HEK293 (cell line): ENCODE measurements around the gene HOXB9.

ENCODE experiments used
- BCL11A ChIP-seq: fragments of 450-650 bp; formaldehyde crosslinking; IDR thresholded peaks from 2 replicates; pipeline ENCODE4 v1.5.1; 2016; ENCODE audit warnings: low read depth, missing biosample characterization, missing genetic modification characterization
- GLI2 ChIP-seq: fragments of 450-650 bp; formaldehyde crosslinking; IDR thresholded peaks from 2 replicates; pipeline ENCODE4; 2017; ENCODE audit warnings: missing biosample characterization, missing genetic modification characterization, low read depth, borderline replicate concordance
- KLF7 ChIP-seq: fragments of 450-650 bp; formaldehyde crosslinking; IDR thresholded peaks from 2 replicates; pipeline ENCODE4 v1.5.1; 2016; ENCODE audit warnings: missing biosample characterization, missing genetic modification characterization, borderline replicate concordance
- RBAK ChIP-seq: fragments of 450-650 bp; formaldehyde crosslinking; IDR thresholded peaks from 2 replicates; pipeline ENCODE4 v1.5.1; 2016; ENCODE audit warnings: missing biosample characterization, missing genetic modification characterization
- SALL2 ChIP-seq: fragments of 450-650 bp; formaldehyde crosslinking; IDR thresholded peaks from 2 replicates; pipeline ENCODE4 v1.5.0; 2017; ENCODE audit warnings: missing biosample characterization, mild to moderate bottlenecking, missing genetic modification characterization, borderline replicate concordance
- SP2 ChIP-seq: fragments of 450-650 bp; formaldehyde crosslinking; IDR thresholded peaks from 2 replicates; pipeline ENCODE4 v1.5.1; 2016; ENCODE audit warnings: missing biosample characterization, missing genetic modification characterization
- TRIM28 ChIP-seq: IDR thresholded peaks from 2 replicates; pipeline ENCODE4 v1.6.1; 2011; ENCODE audit warnings: low read length, control low read depth, borderline replicate concordance
- ZNF223 ChIP-seq: fragments of 450-650 bp; formaldehyde crosslinking; IDR thresholded peaks from 2 replicates; pipeline ENCODE4 v1.5.1; 2016; ENCODE audit warnings: missing biosample characterization, missing genetic modification characterization
- ZNF239 ChIP-seq: fragments of 450-650 bp; formaldehyde crosslinking; IDR thresholded peaks from 2 replicates; pipeline ENCODE4 v1.5.1; 2016; ENCODE audit warnings: missing biosample characterization, missing genetic modification characterization
- ZNF341 ChIP-seq: fragments of 450-650 bp; formaldehyde crosslinking; IDR thresholded peaks from 2 replicates; pipeline ENCODE4; 2016; ENCODE audit warnings: low read depth, missing biosample characterization, missing genetic modification characterization
- ZNF354C ChIP-seq: fragments of 450-650 bp; formaldehyde crosslinking; IDR thresholded peaks from 2 replicates; pipeline ENCODE4 v1.5.1; 2016; ENCODE audit warnings: missing biosample characterization, missing genetic modification characterization, low read depth, borderline replicate concordance
- ZNF501 ChIP-seq: fragments of 450-650 bp; formaldehyde crosslinking; IDR thresholded peaks from 2 replicates; pipeline ENCODE4 v1.5.1; 2016; ENCODE audit warnings: missing biosample characterization, missing genetic modification characterization
- ZNF530 ChIP-seq: fragments of 450-650 bp; formaldehyde crosslinking; IDR thresholded peaks from 2 replicates; pipeline ENCODE4 v1.5.1; 2016; ENCODE audit warnings: low read depth, missing biosample characterization, missing genetic modification characterization
- ZNF555 ChIP-seq: fragments of 450-650 bp; formaldehyde crosslinking; conservative IDR thresholded peaks from 2 replicates; pipeline ENCODE4 v1.5.1; 2017; ENCODE audit warnings: missing biosample characterization, mild to moderate bottlenecking, missing genetic modification characterization, inconsistent platforms
- ZNF585B ChIP-seq: fragments of 450-650 bp; formaldehyde crosslinking; IDR thresholded peaks from 2 replicates; pipeline ENCODE4 v1.5.1; 2016; ENCODE audit warnings: missing biosample characterization, missing genetic modification characterization
- ZNF600 ChIP-seq: fragments of 450-650 bp; formaldehyde crosslinking; IDR thresholded peaks from 2 replicates; pipeline ENCODE4 v1.5.1; 2016; ENCODE audit warnings: missing biosample characterization, missing genetic modification characterization
- ZNF629 ChIP-seq: fragments of 450-650 bp; formaldehyde crosslinking; IDR thresholded peaks from 2 replicates; pipeline ENCODE4 v1.5.1; 2017; ENCODE audit warnings: missing biosample characterization, missing genetic modification characterization
- ZNF701 ChIP-seq: fragments of 450-650 bp; formaldehyde crosslinking; IDR thresholded peaks from 2 replicates; pipeline ENCODE4 v1.5.1; 2016; ENCODE audit warnings: missing biosample characterization, missing genetic modification characterization
- ZNF830 ChIP-seq: fragments of 450-650 bp; IDR thresholded peaks from 2 replicates; pipeline ENCODE4 v1.5.0; 2018; ENCODE audit warnings: missing biosample characterization, missing genetic modification characterization, low read depth, mild to moderate bottlenecking, moderate library complexity
- TF ChIP-seq, protein P1 (sequence below): fragments of 450-650 bp; formaldehyde crosslinking; conservative IDR thresholded peaks from 2 replicates; pipeline ENCODE4 v1.5.1; 2016; ENCODE audit warnings: low read depth, missing biosample characterization, missing genetic modification characterization
- TF ChIP-seq, protein P2 (sequence below): fragments of 450-650 bp; formaldehyde crosslinking; IDR thresholded peaks from 2 replicates; pipeline ENCODE4 v1.5.1; 2017; ENCODE audit warnings: missing biosample characterization, missing genetic modification characterization
- TF ChIP-seq, protein P3 (sequence below): fragments of 450-650 bp; formaldehyde crosslinking; IDR thresholded peaks from 2 replicates; pipeline ENCODE4 v1.5.1; 2017; ENCODE audit warnings: missing biosample characterization, missing genetic modification characterization
- TF ChIP-seq, protein P4 (sequence below): fragments of 450-650 bp; formaldehyde crosslinking; IDR thresholded peaks from 2 replicates; pipeline ENCODE4 v1.5.1; 2016; ENCODE audit warnings: missing biosample characterization, missing genetic modification characterization
- TF ChIP-seq, protein P5 (sequence below): fragments of 450-650 bp; formaldehyde crosslinking; IDR thresholded peaks from 2 replicates; pipeline ENCODE4 v1.5.1; 2016; ENCODE audit warnings: missing biosample characterization, missing genetic modification characterization
- TF ChIP-seq, protein P6 (sequence below): fragments of 450-650 bp; formaldehyde crosslinking; IDR thresholded peaks from 2 replicates; pipeline ENCODE4 v1.5.1; 2016; ENCODE audit warnings: missing biosample characterization, missing genetic modification characterization

HOXB9 gene

DNA sequence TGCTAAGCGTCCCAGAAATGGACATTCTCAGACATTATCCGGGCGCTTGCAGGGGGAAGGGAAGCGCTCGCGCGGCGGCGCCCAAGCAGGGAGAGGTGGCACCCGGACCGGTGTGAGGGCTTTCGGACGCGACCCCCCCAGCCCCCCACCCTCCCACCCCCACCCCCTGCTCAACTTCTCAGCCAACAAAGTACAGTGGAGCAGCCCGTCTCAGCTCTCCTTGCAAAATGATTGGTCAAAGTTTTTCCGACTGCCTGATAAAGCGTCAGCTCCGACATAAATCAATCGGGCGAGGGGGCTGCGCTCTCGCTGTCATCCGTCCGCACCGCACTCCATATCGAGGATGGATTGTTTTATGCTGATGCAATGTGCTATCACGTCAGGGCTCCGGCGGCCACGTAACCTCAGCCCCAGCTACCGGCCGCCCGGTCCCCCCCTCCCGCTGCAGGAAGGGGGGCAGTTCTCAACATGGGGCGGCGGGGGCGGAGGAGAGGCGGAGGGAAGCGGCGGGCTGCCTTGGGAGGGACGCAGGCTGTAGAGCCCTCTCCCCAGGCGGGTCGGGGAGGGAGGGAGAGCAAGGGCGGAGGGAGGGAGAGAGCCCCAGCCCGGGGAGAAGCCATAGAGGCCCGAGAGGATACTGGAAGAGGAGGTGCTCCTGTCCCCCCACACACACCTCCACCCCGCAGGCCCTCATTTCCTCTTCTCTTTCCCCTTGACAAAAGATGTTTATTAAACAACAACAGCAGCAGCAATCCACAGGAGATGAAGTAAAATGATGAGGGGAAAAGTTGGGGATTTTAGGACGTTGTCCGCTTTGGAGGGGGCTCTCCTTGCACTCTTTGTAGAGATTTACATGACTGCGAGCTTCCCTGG is at the start of gene HOXB9 (continued):
- TF ChIP-seq ZNF530 (tag by site-specific recombination) = no peak
- TF ChIP-seq, protein P1, sequence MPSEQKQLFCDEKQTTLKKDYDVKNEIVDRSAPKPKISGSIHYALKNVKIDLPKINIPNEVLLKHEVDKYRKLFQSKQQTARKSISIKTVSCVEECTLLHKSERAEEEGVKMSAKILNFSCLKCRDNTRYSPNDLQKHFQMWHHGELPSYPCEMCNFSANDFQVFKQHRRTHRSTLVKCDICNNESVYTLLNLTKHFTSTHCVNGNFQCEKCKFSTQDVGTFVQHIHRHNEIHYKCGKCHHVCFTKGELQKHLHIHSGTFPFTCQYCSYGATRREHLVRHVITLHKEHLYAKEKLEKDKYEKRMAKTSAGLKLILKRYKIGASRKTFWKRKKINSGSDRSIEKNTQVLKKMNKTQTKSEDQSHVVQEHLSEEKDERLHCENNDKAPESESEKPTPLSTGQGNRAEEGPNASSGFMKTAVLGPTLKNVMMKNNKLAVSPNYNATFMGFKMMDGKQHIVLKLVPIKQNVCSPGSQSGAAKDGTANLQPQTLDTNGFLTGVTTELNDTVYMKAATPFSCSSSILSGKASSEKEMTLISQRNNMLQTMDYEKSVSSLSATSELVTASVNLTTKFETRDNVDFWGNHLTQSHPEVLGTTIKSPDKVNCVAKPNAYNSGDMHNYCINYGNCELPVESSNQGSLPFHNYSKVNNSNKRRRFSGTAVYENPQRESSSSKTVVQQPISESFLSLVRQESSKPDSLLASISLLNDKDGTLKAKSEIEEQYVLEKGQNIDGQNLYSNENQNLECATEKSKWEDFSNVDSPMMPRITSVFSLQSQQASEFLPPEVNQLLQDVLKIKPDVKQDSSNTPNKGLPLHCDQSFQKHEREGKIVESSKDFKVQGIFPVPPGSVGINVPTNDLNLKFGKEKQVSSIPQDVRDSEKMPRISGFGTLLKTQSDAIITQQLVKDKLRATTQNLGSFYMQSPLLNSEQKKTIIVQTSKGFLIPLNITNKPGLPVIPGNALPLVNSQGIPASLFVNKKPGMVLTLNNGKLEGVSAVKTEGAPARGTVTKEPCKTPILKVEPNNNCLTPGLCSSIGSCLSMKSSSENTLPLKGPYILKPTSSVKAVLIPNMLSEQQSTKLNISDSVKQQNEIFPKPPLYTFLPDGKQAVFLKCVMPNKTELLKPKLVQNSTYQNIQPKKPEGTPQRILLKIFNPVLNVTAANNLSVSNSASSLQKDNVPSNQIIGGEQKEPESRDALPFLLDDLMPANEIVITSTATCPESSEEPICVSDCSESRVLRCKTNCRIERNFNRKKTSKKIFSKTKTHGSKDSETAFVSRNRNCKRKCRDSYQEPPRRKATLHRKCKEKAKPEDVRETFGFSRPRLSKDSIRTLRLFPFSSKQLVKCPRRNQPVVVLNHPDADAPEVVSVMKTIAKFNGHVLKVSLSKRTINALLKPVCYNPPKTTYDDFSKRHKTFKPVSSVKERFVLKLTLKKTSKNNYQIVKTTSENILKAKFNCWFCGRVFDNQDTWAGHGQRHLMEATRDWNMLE = no peak
- no peak for TF ChIP-seq RBAK (tag by site-specific recombination)
- peak; percentile 96 for TF ChIP-seq ZNF341 (tag by site-specific recombination)
- TF ChIP-seq KLF7 (tag by site-specific recombination) = peak; percentile 79; the same call in 1 of the 2 replicates
- TF ChIP-seq, protein P2, sequence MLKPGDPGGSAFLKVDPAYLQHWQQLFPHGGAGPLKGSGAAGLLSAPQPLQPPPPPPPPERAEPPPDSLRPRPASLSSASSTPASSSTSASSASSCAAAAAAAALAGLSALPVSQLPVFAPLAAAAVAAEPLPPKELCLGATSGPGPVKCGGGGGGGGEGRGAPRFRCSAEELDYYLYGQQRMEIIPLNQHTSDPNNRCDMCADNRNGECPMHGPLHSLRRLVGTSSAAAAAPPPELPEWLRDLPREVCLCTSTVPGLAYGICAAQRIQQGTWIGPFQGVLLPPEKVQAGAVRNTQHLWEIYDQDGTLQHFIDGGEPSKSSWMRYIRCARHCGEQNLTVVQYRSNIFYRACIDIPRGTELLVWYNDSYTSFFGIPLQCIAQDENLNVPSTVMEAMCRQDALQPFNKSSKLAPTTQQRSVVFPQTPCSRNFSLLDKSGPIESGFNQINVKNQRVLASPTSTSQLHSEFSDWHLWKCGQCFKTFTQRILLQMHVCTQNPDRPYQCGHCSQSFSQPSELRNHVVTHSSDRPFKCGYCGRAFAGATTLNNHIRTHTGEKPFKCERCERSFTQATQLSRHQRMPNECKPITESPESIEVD = peak; percentile 63
- no peak for TF ChIP-seq ZNF701 (tag by site-specific recombination)
- no peak for TF ChIP-seq SALL2 (tag by site-specific recombination)
- no peak for TF ChIP-seq ZNF239 (tag by site-specific recombination)
- peak; percentile 100 for TF ChIP-seq ZNF629 (tag by site-specific recombination)
- TF ChIP-seq BCL11A (tag by site-specific recombination) = peak; percentile 98
- no peak for TF ChIP-seq ZNF830 (tag by site-specific recombination)
- TF ChIP-seq, protein P3, sequence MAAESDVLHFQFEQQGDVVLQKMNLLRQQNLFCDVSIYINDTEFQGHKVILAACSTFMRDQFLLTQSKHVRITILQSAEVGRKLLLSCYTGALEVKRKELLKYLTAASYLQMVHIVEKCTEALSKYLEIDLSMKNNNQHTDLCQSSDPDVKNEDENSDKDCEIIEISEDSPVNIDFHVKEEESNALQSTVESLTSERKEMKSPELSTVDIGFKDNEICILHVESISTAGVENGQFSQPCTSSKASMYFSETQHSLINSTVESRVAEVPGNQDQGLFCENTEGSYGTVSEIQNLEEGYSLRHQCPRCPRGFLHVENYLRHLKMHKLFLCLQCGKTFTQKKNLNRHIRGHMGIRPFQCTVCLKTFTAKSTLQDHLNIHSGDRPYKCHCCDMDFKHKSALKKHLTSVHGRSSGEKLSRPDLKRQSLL = peak; percentile 82
- TF ChIP-seq, protein P4, sequence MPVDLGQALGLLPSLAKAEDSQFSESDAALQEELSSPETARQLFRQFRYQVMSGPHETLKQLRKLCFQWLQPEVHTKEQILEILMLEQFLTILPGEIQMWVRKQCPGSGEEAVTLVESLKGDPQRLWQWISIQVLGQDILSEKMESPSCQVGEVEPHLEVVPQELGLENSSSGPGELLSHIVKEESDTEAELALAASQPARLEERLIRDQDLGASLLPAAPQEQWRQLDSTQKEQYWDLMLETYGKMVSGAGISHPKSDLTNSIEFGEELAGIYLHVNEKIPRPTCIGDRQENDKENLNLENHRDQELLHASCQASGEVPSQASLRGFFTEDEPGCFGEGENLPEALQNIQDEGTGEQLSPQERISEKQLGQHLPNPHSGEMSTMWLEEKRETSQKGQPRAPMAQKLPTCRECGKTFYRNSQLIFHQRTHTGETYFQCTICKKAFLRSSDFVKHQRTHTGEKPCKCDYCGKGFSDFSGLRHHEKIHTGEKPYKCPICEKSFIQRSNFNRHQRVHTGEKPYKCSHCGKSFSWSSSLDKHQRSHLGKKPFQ = peak; percentile 35
- TF ChIP-seq ZNF600 = peak; percentile 98
- TF ChIP-seq ZNF354C = no peak
- no peak for TF ChIP-seq GLI2 (tag by site-specific recombination)
- TF ChIP-seq, protein P5, sequence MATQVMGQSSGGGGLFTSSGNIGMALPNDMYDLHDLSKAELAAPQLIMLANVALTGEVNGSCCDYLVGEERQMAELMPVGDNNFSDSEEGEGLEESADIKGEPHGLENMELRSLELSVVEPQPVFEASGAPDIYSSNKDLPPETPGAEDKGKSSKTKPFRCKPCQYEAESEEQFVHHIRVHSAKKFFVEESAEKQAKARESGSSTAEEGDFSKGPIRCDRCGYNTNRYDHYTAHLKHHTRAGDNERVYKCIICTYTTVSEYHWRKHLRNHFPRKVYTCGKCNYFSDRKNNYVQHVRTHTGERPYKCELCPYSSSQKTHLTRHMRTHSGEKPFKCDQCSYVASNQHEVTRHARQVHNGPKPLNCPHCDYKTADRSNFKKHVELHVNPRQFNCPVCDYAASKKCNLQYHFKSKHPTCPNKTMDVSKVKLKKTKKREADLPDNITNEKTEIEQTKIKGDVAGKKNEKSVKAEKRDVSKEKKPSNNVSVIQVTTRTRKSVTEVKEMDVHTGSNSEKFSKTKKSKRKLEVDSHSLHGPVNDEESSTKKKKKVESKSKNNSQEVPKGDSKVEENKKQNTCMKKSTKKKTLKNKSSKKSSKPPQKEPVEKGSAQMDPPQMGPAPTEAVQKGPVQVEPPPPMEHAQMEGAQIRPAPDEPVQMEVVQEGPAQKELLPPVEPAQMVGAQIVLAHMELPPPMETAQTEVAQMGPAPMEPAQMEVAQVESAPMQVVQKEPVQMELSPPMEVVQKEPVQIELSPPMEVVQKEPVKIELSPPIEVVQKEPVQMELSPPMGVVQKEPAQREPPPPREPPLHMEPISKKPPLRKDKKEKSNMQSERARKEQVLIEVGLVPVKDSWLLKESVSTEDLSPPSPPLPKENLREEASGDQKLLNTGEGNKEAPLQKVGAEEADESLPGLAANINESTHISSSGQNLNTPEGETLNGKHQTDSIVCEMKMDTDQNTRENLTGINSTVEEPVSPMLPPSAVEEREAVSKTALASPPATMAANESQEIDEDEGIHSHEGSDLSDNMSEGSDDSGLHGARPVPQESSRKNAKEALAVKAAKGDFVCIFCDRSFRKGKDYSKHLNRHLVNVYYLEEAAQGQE = no peak
- TF ChIP-seq ZNF223 (tag by site-specific recombination) = no peak
- no peak for TF ChIP-seq ZNF555 (tag by site-specific recombination)
- TF ChIP-seq ZNF501 = peak; percentile 31
- no peak for TF ChIP-seq TRIM28
- TF ChIP-seq, protein P6, sequence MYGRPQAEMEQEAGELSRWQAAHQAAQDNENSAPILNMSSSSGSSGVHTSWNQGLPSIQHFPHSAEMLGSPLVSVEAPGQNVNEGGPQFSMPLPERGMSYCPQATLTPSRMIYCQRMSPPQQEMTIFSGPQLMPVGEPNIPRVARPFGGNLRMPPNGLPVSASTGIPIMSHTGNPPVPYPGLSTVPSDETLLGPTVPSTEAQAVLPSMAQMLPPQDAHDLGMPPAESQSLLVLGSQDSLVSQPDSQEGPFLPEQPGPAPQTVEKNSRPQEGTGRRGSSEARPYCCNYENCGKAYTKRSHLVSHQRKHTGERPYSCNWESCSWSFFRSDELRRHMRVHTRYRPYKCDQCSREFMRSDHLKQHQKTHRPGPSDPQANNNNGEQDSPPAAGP = peak; percentile 96
- TF ChIP-seq ZNF585B (tag by site-specific recombination) = no peak
- TF ChIP-seq SP2 (tag by site-specific recombination) = peak; percentile 91
